NCI-H1105 (cell line): ENCODE data around the gene PKP2.
"Not testable (repeated sequence)": the region's sequence is repeated elsewhere in the genome, so short reads cannot be mapped to it uniquely, and the experiment has no call there.

Experiments used
- DNase-seq: peaks from one replicate; lab custom pipeline; 2025; lab: John Stamatoyannopoulos, UW

Gene PKP2

DNA sequence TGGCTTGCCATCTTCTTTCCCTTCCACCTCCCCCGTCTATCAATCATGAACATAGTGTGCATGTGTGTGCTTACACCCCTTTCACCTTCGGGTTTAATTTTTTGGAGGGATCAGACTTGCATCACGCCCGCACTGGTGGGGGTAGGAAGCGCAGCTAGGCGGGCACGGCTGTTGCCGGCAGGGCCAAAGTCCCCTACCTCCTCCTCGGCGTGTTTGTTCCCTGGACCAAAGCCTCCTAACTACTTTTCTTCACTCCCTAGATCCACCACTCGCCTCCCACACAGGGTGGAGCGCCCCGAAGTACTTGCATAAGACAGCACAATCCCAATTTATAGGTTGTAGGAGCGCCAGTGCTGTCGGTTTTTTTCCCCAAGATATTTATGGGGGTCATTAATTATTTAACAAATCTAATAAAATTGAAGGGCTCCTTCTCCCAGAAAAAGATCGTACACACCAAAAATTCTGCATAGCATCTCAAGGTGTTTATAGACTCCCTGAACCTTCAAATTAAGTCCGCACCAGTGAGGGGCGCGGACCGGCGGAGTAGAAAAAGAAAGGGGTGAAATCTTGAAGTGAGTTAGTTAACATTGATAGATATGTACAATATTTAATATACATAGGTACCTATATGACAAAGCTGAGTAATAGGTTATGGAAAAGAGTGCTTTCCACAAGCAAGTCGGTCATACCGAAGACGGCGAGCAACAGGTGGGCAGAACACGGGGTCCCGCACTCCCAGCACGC, 717 bp downstream of the PKP2 start:
- peak; percentile 29 for DNase-seq

DNA sequence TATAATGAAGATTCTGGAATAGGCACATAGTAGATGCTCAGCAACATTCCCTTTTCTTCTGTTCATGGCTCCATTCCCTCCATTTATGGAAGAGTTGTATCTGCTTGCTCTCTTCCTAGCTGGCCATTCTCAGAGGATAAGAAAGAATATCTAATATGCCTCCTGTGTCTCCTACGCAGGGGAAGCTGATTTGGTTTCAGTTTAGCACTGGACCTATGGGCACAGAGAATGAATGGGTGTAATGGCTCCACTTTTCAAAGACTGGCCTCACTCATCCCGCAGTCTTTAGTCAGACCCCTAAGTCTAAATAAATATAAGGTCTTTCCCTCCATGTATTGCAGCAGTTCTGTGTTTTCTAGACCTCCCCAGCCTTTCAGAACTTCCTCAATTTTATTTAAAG, 2.0 kb downstream of the PKP2 start:
- no peak for DNase-seq

DNA sequence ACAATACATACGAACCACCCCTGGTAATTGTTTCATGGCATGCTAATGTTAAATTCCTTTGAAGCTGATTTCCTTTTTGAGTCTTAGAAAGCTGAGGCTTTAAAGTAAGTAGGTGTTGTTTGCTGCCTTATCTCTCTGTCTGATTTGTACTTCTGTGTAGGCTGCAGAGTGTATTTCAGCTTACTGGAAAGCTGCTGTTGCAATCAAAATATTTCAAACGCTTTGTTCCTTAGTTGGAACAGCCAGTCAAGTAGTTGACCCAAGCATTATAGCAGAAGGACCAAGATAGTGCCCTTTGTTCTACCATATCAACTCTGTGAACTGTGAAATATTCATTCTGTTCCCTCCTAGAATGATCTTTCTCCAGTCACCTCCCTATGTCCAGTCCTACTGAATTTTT, 3.1 kb downstream of the PKP2 start:
- no peak for DNase-seq

DNA sequence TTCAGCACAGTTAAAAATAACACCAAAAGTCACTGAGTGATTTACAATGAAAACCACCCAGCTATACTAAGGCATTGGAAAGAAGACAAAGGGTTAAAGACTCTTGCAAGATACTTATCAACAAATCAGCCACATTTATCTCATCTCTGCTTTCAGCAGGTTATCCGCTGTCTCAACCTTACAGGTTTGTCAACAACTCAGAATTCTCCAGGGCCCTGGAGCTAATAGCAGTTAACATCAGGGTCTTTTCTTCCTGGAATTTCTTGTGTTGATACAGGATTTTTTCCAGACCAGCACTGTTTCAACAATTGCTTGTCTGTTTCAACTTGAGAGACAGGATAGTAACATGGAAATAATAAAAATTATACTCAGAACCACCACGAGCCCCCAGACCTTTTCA, 3.5 kb downstream of the PKP2 start:
- DNase-seq = no peak

DNA sequence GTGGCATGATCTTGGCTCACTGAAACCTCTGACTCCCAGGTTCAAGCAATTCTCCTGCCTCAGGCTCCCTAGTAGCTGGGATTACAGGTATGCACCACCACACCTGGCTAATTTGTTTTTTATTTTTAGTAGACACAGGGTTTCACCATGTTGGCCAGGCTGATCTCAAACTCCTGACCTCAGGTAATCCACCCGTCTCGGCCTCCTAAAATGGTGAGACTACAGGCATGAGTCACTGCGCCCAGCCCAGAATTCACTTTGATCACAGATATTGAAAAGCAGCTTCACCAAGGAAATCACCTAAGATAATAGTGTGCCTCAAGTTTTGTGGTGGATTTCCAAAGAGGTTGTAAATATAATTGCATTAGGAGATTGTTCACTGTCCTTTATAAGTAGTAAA, 4.2 kb downstream of the PKP2 start:
- not testable (repeated sequence) for DNase-seq

DNA sequence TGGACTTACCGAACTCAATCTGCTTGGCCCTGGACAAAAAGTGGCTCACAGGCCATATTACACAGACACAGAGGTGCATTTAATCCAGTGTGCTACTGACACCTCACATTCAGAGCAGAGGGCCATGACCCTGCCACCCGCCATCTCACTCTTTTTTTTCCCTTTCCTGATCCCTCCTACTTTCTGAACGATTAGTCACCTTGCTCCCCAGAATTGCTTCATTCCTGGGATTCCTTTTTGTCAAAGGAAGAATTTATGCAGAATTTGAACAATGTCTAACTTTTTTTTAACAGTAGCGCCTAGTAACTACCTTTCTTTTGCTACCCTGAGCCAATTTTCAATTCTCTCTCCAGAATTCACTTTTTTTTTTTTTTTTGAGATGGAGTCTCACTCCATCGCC, 4.6 kb downstream of the PKP2 start:
- DNase-seq = no peak

DNA sequence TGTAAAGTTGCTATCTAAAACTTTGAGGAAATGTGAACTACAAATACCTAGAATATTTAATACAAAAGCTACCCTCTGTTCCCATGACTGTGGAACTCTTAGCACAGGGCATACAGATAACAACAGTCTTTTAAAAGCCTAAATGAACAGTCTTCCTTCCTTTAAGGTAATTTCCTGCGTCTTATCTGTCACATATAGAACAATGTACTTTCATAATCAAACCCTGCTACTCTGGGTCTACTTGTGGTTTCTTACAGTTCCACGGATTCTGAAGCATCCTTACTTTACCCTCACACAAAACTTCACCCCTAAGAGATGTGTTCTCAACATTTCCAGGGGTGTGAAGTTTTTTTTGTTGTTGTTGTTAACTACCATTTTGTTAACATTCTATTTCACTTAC, 5.1 kb downstream of the PKP2 start:
- no peak for DNase-seq

DNA sequence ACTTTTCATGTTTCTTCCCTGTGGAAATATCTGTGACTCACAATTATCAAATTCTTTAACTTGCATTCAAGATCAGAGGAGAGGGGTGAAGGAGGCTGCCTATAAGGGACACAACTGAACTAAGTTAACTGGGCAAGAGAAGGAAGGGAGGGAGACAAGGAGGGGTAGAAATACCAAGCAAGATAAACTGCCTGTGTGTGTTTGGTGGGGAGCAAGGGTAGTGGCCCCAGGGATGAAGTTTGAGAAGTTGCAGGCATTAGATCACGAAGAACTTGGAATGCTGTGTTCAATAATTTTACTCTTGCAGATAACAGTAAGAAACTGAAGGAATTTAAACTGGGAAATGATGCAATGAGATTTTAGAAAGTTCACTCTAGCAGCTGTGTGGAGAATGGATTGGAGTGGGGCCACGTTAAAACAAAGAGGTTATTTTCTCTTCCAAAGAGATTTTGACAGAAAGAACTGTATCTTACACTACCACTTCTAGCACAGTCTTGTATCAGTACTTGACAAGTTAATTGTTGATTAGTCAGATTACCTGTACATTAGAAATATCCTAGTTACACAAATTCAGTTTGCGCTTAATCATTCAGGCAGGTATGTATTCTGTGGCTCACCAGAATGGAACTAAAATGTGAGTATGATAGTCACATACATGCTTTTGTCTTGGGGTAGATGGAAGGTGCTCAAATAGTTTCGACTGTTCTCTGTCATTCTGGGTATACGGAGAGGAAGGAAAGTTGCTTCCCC, 7.4 kb downstream of the PKP2 start:
- DNase-seq = no peak

DNA sequence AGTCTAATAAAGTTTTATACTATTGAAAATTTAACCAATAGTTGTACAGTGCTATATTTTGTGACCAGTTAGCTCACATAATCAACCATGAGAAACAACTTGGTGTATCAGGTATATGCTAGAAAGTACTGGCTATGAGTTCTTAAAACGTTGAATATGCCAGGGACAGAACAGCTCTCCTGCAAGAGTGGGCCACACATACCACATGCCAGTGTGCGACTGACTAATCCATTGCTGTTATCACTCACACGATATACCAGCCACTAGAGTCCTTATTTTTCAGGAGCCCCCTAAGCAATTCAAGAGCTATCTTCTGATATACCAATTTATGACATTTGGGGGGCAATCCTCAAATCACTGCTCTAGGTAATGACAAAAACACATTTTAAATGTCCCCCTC, 9.5 kb downstream of the PKP2 start:
- no peak for DNase-seq

DNA sequence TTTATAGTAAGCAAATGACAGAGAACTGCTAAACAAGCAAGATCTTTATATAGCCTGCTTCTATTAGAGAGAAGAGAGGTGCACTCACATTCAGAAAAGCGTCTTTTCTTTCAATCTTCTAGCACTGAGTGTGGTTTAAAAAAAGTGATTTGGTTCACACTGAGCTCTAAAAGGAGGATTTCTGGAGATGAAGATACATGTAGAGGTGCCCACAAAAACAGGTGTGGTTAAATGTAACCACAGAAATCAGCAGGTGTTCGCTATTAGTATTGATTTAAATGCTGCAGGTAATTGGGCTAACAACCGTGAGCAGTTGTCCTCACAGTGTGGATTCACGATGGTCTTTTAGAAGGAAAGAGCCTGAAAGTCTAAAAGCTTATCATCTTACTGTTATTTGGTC, 10.7 kb downstream of the PKP2 start:
- peak; percentile 72 for DNase-seq

DNA sequence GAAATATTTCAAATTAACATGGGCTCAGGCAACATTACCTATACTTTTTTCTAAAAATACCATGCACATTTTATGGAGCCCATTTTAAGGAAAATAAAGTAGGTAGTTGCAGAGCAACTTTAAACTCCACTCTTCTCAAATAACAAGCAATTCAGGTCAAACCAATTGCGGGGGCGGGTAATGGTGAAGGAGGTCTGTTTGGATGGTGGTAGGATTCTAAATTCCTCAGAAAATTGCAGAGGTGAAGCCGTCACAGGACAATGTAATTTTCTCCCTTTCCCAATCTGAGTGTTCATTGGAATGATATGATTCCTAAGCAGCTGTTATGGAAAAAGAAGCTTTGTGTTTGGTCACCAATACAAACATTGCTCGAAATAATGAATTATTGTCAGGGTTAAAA, 11.6 kb downstream of the PKP2 start:
- DNase-seq = no peak

DNA sequence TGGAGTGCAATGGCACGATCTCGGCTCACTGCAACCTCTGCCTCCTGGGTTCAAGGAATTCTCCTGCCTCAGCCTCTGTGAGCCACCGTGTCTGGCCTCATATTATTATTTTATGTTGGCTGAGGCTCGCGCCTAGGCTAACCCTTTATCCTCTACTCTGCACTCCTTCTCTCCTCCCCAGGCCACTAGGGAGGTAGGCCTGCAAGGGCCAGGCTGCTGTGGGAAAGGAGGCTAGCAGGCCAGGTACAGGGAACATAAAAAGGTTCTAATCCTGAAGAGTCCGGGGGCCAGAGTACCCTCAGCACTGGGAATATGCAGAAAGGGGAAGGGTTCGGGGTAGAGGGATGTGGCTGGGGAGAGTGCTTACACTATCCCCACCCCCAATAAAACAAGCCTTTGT, 14.9 kb downstream of the PKP2 start:
- DNase-seq = no peak

DNA sequence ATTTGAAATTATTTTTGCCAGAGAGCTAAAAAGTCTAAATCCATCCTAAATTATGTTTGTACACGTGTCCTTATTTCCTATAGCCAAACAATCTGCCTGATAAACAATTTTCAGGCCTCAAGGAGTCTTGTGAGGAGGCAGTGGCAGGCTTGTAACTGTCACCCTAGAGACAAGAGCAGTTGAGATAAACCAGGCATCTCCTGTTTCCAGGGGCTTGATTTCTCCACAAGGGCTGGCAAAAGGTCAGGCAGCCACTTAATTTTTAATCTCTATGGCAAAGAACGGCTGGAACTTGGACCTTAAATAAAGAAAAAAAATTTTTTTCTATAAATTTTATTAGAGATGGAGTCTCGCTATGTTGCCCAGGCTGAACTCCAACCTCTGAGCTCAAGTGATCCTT, 15.5 kb downstream of the PKP2 start:
- no peak for DNase-seq

DNA sequence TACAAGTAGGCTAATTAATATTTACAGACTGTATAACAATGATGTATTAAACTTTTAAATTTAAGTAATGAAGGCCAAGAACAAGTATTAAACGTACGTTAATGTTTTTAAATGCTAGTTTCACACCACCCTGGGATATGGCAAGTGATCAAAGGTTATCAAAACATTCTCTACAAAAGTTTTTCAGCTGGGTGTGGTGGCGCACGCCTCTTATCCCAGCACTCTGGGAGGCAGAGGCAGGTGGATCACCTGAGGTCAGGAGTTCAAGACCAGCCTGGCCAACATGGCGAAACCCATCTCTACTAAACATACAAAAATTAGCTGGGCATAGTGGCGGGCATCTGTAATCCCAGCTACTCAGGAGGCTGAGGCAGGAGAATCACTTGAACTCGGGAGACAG, 17.5 kb downstream of the PKP2 start:
- DNase-seq = not testable (repeated sequence)

DNA sequence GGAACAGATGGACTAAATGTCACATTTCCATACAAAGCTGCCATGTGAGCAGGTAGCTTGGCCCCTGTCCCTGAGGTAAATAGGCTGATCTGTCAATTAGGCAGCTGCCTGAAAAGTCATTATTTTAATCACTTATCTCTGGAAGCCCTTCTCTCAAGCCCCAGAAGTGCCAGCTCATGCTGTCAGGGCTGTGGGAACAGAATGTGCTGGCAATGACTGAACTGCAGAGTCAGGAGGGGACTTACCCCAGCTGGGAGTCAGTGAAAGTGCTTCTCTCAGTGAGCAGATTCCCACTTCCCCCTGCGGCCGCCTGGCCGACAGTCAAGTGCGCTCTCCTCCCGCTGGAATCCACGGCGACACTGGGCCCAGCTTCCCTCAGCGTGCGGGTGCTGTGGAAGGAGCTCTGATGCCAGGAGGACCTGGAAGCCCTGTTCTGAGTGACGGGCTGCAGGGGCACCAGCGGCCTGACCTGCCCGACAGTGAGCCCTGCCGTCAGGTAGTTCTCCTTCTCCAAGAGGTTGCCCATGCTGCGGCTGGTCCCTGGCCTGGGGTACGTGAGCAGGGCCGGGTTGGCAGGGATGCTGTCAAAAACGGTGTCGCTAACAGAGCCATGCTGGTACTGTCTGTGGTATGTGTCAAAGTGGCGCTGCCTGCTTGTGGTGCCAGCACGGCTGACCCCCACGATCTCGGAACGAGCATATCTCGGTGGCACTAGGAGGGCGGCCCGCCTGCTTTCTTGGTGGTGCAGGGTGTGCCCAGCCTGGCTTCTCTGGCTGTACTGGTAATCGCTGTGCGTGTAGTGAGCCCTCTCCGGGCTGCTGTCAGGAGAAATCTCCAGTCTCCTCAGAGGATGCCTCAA, 18.7 kb downstream of the PKP2 start:
- peak; percentile 79 for DNase-seq

DNA sequence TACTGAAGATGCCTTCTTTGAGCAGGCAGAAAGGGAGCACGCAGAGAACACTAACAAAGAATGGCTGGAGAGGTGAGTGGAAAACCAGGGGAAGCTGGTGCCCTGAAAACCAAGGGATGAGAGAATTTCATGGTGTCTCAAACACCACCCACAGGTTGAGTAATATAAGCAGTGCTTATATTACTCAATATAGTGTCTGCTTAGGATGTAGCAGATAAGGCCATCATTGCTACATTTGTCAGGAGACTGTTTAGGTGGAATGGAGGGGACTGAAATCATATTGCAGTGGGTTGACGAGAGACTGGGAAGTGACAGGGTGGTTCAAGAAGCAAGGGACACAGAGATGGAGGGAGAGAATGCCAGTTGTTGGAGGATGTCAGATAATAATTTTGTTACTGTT, 20.6 kb downstream of the PKP2 start:
- DNase-seq = no peak

DNA sequence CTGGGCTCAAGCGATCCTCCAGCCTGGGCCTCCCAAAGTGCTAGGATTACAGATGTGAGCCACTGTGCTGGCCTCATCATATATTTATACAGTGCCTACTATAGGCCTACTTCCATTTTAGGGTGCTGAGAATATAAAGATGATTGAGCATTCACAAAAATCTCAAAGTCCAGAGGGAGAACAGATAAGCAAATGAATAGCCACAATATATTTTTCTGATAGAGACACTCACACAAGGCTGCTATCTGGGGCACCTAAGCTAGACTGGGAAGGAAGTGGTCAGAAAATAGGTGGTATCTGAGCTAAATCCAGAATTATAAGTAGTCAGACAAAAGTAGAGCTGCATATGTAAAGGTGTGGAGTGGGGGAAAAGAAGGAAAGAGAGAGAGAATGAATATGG, 21.6 kb downstream of the PKP2 start:
- no peak for DNase-seq

DNA sequence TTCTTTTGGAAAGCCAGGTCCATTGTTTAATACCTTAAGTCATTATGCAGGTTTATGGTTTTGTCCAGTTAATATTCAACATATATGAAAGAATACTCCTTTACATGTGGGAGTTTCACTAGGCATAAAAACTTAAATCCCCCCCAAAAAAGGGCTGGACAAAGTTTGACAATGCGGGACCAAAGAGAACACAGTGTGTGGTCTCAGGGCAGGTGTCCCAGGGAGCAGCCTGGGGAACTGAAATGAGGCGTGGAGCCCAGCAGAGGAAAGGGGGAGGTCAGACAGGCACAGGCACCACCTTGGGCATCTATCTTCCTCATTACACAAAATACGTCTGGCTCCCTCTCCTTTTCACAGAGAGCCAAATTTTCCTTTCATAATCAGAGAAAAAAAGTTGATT, 22.5 kb downstream of the PKP2 start:
- no peak for DNase-seq

DNA sequence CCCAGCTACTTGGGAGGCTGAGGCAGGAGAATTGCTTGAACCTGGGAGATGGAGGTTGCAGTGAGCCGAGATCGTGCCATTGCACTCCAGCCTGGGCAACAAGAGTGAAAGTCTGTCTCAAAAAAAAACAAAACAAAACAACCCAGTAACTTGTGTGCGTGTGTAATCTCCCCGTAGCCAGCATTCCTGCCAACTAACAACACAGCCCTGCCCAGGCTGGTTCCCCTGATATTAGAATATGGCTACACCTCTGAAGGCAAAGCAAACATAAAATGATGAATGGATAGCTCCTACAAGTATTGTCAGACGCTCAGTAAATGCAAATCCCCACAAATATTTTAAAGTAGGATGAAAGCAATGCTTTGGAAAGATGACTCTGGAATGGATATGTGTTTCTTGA, 24.2 kb downstream of the PKP2 start:
- not testable (repeated sequence) for DNase-seq

DNA sequence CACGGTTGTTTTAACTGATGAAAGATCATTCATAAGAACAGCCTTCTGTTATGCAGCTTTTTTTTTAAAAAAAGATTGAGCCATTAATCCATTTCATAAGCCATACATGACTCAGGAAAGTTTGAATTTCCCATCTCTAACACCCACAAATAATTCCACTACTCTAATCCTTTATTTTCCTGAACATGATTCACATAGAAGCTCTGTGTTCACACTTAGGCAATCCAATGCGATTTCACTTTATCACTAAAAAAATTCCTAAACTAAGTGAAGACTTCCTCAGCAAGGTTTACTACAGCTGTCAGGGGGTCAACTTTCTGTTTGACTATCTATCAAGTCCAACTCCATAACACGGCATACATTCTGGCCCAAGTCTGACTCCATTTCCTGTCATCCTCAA, 25.9 kb downstream of the PKP2 start:
- DNase-seq = no peak

DNA sequence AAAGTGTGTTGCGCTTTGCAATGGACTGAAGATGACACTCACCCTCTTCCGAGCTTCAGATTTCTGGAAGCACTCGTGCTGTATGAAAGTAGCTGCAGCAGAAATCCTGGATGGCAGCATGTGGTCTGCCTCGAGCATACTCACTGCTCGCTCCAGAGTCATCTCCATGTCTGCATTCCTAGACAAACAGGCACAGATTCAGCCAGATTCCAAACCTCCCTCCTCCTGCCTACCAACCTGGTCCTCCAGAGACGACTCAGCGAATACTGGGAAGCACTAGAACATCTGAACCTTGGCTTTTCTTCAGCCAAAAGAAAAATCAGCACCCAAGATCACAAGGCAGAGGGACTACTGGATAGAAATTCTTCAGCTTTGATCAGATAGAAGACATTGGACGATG, 27.7 kb downstream of the PKP2 start:
- no peak for DNase-seq

DNA sequence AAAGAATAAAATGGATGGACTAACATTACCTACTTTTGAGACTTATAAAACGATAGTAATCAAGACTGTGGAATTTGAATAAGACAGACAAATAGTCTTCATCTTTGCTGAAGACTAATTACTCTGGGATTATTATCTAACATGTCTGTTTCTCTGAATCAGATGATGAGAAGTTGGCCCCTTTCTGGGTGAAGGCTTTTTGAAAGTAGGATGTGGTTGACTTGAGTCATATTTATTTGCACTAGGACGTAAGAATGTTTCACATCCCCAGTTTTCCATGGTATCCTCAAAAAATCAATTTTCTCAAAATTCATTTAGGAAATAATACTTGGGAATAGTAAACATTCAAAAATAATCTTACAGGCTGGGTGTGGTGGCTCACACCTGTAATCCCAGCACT, 31.8 kb downstream of the PKP2 start:
- DNase-seq = no peak

DNA sequence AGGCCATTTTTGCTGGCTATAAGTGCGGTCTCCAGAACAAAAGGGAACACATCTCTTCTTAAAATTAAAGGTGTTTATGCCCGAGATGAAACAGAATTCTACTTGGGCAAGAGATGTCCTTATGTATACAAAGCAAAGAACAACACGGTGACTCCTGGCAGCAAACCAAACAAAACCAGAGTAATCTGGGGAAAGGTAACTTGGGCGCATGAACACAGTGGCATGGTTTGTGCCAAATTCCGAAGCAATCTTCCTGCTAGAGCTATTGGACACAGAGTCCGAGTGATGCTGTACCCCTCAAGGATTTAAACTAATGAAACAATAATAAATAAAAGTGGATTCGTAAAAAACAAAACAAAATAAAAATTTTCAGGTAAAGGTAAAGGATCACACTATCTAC, 33.4 kb downstream of the PKP2 start:
- no peak for DNase-seq
